ENCODE data around the gene MAP3K3. TPM values are rescaled to one million over a fixed set of nuclear protein-coding genes. Genes with fewer than 3 reads are reported as not detected.

Gene MAP3K3
- total RNA-seq, 3 donors from 2014 or later (not counting 1 experiment from before 2014, with no cell fraction given) = 82.0 to 89.2 (median 88.5) TPM

DNA sequence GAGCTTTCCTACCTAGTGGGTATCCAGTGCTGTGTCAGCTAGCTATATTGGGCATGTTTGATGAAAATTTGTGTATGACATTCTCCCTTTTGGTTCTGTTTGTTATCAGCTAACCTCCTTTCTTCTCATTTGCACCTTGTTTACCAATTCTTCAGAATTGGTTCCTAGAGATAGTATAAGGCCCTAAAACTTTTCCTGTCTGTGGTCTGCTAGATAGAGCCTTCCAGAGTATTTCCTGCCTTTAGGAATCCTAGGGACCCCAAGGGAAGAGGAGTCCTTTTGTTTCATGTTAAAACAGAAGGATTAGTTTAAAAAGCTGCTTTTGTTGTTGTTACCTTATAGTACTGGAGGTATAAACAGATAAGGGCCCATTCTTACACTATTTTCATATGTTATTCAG lies 11.5 kb downstream of the MAP3K3 start:
- intact Hi-C loops (cut with micrococcal nuclease) = no loop called here
- Mint-ChIP-seq H3K4me1 (peaks cover 31 to 38% of the 10 kb centered on the region in 2 donors), H3K4me3 (no peak overlapping the region)

DNA sequence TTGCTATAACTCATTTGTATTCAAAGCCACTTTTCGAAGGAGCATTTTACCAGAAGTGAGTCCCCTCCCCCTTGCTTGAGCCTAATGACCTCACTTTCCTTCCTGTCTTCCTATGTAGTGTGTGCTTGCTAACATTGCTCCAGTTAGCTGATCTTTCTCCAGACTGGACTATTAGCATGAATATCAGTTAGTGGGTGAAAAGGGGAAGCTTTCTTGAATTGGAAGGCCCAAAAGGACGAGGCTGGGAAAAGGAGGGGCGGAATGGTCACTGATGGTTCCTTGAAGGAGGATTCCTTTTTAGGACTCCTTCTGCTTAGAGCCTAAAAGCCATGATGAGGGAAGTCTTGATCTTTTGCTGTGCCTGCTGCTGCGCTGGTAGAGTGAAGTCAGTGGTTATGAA lies 11.9 kb downstream of the MAP3K3 start:
- H3K4me1 Mint-ChIP-seq = peaks cover 31 to 43% of the 10 kb centered on the region in 2 donors

More for the DNA sequence above, 11.5 kb downstream of the MAP3K3 start:
- H3K27ac Mint-ChIP-seq = peak overlapping the region; percentile 16 to 65
- Histone ChIP-seq H3K27me3 (ENCODE audit: control insufficient read depth, insufficient read depth, low read length) (no peaks in the 10 kb centered on the region), H3K27ac (ENCODE audit: low read length) (no peak overlapping the region), H3K9me3 (ENCODE audit: control insufficient read depth, insufficient read depth, low read length) (no peaks in the 10 kb centered on the region), H3K4me1 (ENCODE audit: control insufficient read depth, insufficient read depth, low read length) (no peaks in the 10 kb centered on the region), H3K36me3 (ENCODE audit: control insufficient read depth, insufficient read depth, low read length) (peaks cover 56% of the 10 kb centered on the region), H3K4me3 (ENCODE audit: low read length) (no peak overlapping the region)
- no peak for DNase-seq
- no peak for ATAC-seq
- peaks cover 9% of the 10 kb centered on the region for H3K36me3 Mint-ChIP-seq
- no peak for TF ChIP-seq CTCF (IDR thresholded peaks at IDR 0.05)
- H3K27me3 Mint-ChIP-seq (ENCODE audit: low read depth in 2 of 2) = no peaks in the 10 kb centered on the region
- no peaks in the 10 kb centered on the region for H3K9me3 Mint-ChIP-seq

DNA sequence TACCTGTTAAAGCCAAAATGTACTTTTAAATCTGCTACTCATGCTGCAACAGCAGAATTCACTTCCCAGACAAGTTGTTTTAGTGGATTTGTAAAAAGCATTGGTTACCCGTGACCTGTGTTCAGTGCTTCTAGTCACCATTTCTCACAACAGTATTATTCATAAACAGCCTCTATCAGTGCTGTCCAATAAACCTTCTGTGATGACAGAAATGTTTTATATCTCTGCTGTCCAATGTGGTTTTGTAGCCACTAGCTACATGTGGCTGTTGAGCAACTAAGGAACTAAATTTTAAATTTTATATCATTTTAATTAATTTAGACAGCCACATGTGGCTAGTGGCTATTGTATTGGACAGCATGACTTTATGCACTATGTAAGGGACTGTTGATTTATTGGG lies 12.6 kb downstream of the MAP3K3 start:
- Mint-ChIP-seq H3K4me1 (peaks cover 27 to 39% of the 10 kb centered on the region in 2 donors), H3K27ac (no peak overlapping the region), H3K4me3 (no peak overlapping the region), H3K36me3 (peaks cover 9% of the 10 kb centered on the region), H3K9me3 (no peaks in the 10 kb centered on the region), H3K27me3 (ENCODE audit: low read depth in 2 of 2) (no peaks in the 10 kb centered on the region)
- H3K36me3 ChIP-seq (ENCODE audit: control insufficient read depth, insufficient read depth, low read length) = peaks cover 56% of the 10 kb centered on the region
- no peak overlapping the region for H3K4me3 ChIP-seq (ENCODE audit: low read length)
- no peak for DNase-seq
- 85% methylated on average over 1 of the region's 1 CpG for whole genome bisulfite sequencing (ENCODE audit: insufficient coverage)
- ATAC-seq = no peak
- no peaks in the 10 kb centered on the region for H3K27me3 ChIP-seq (ENCODE audit: control insufficient read depth, insufficient read depth, low read length)
- no peak overlapping the region for H3K27ac ChIP-seq (ENCODE audit: low read length)
- no peak for TF ChIP-seq CTCF (IDR thresholded peaks at IDR 0.05)
- no peaks in the 10 kb centered on the region for H3K9me3 ChIP-seq (ENCODE audit: control insufficient read depth, insufficient read depth, low read length)
- intact Hi-C loops (cut with micrococcal nuclease) = no loop called here
- H3K4me1 ChIP-seq (ENCODE audit: control insufficient read depth, insufficient read depth, low read length) = no peaks in the 10 kb centered on the region

More for the DNA sequence above, 11.9 kb downstream of the MAP3K3 start:
- peaks cover 9% of the 10 kb centered on the region for H3K36me3 Mint-ChIP-seq
- Histone ChIP-seq H3K27me3 (ENCODE audit: control insufficient read depth, insufficient read depth, low read length) (no peaks in the 10 kb centered on the region), H3K4me3 (ENCODE audit: low read length) (no peak overlapping the region), H3K36me3 (ENCODE audit: control insufficient read depth, insufficient read depth, low read length) (peaks cover 56% of the 10 kb centered on the region), H3K27ac (ENCODE audit: low read length) (no peak overlapping the region), H3K4me1 (ENCODE audit: control insufficient read depth, insufficient read depth, low read length) (no peaks in the 10 kb centered on the region), H3K9me3 (ENCODE audit: control insufficient read depth, insufficient read depth, low read length) (no peaks in the 10 kb centered on the region)
- no peak for ATAC-seq
- H3K9me3 Mint-ChIP-seq = no peaks in the 10 kb centered on the region
- WGBS (ENCODE audit: insufficient coverage) = 74% methylated on average over 4 of the region's 4 CpGs
- DNase-seq = no peak
- H3K27me3 Mint-ChIP-seq (ENCODE audit: low read depth in 2 of 2) = no peaks in the 10 kb centered on the region
- H3K4me3 Mint-ChIP-seq = no peak overlapping the region
- intact Hi-C loops (cut with micrococcal nuclease) = no loop called here
- no peak for TF ChIP-seq CTCF (IDR thresholded peaks at IDR 0.05)
- H3K27ac Mint-ChIP-seq = peak overlapping the region; percentile 16 to 65

GRCh38 chr17:63635290-63635689 lies 13.1 kb downstream of the MAP3K3 start:
- H3K27ac ChIP-seq (ENCODE audit: low read length) = no peak overlapping the region
- H3K4me1 ChIP-seq (ENCODE audit: control insufficient read depth, insufficient read depth, low read length) = no peaks in the 10 kb centered on the region
- intact Hi-C loops (cut with micrococcal nuclease) = no loop called here
- DNase-seq (no peak), ATAC-seq (no peak)
- TF ChIP-seq CTCF (IDR thresholded peaks at IDR 0.05) = no peak
- peaks cover 56% of the 10 kb centered on the region for H3K36me3 ChIP-seq (ENCODE audit: control insufficient read depth, insufficient read depth, low read length)
- Mint-ChIP-seq H3K4me3 (no peak overlapping the region), H3K27me3 (ENCODE audit: low read depth in 2 of 2) (no peaks in the 10 kb centered on the region), H3K36me3 (peaks cover 9% of the 10 kb centered on the region), H3K27ac (no peak overlapping the region), H3K4me1 (peaks cover 26 to 38% of the 10 kb centered on the region in 2 donors), H3K9me3 (no peaks in the 10 kb centered on the region)
- H3K27me3 ChIP-seq (ENCODE audit: control insufficient read depth, insufficient read depth, low read length) = no peaks in the 10 kb centered on the region
- no peak overlapping the region for H3K4me3 ChIP-seq (ENCODE audit: low read length)
- H3K9me3 ChIP-seq (ENCODE audit: control insufficient read depth, insufficient read depth, low read length) = no peaks in the 10 kb centered on the region
- WGBS (ENCODE audit: insufficient coverage) = 100% methylated on average over 1 of the region's 2 CpGs
